ENCODE data around the gene AIFM2.
"Not testable (repeated sequence)": the region's sequence is repeated elsewhere in the genome, so short reads cannot be mapped to it uniquely, and the experiment has no call there.

The AIFM2 gene

DNA sequence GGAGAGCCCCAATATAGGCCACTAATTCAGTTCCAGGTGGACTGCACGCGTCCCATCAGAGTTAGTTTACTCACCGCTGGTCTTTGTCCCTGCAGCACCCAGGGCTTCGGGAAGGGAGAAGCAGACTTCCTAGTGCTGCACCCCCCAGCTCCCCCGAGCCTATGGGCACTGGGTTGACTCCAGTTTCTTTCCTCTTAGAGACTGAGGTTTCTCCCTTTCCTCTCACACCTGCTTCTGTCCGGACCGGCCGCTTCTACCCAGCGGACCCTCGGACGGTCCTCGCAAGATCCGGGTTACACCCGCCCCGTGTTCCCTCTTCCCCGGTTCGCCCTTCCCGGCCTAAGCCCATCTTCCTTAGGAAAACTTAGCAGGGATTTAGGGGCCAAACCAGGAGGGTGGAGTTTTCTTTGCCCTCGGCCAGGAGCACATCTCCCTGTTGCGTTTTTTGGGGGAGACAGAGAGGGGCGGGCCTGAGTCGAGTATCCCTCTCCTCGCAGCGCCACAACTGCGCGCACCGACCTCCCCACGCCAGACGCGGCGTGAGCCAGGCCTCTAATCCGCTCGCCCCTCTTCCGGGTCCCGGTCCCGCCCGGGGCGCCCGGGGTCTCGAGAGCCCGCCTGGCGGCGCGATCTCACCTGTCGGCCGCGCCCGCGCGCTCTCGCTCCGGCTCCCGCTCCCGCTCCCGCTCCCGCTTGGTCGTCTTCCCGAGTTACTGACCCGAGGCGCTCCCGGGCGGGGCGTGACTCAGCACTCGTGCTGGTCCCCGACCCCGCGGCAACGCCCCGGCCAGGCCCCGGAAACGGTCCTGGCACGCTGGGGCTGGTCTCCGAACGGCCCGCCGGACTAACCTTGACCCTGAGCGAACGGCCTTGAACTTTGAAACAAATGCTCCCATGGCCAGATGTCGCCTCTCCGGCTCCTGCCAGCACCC, at the start of gene AIFM2:
AIFM2 (minus strand) TSS at position 728 of the 932 bp plus-strand sequence. CDS start 8,741 bp downstream, outside the sequence.
- DNase-seq (ENCODE audit: low read depth in 1 of 2, low spot score in 1 of 2): no peak
- in situ Hi-C loops (cut with HindIII; ENCODE audit: low pct_unique_long_range_greater_than_20kb, low sequenced_read_pairs): no loop called here
- no peak for TF ChIP-seq JUND (IDR thresholded peaks at IDR 0.05; ENCODE audit: low read depth)

DNA sequence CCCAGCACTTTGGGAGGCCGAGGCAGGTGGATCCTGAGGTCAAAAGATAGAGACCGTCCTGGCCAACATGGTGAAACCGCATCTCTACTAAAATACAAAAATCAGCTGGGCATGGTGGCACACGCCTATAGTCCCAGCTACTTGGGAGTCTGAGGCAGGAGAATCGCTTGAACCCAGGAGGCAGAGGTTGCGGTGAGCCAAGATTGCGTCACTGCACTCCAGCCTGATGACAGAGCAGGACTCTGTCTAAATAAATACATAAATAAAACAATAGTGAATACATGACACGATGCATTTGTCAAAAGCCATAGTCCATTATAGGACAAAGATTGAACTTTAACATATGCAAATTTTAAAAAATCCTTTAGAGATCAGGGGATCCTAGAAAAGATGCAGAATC, 46.6 kb upstream of the AIFM2 start:
- DNase-seq (ENCODE audit: low read depth in 1 of 2, low spot score in 1 of 2); in situ Hi-C loops (cut with HindIII; ENCODE audit: low pct_unique_long_range_greater_than_20kb, low sequenced_read_pairs): not testable (repeated sequence)

DNA sequence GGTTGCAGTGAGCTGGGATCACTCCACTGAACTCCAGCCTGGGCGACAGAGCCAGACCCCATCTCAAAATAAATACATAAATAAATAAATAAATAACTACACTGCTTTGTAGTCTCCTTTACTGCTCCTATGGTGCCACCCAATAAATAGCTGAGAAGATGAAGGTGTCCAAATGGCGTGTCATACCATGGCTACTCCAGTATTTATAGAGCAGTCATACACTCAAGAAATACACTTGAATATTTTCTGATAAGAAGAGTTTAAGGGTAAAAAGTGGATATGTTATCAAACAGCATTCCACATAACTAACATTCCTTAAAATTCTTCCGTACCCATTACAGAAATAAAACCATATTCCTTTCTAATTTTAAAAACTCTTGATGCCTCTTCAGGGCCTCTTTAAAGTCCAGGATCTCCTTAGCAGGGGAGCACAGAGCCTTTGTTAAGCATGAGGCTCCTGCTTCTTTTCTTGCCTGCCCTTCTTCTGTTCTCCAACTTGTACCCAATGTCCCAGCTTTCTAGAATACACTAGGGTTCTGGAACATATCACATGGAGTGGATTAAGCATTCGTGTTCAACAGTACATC, 45.6 kb upstream of the AIFM2 start:
- no peak for DNase-seq (ENCODE audit: low read depth in 1 of 2, low spot score in 1 of 2)
- no peak for TF ChIP-seq JUND (IDR thresholded peaks at IDR 0.05; ENCODE audit: low read depth)
- in situ Hi-C loops (cut with HindIII; ENCODE audit: low pct_unique_long_range_greater_than_20kb, low sequenced_read_pairs): no loop called here

DNA sequence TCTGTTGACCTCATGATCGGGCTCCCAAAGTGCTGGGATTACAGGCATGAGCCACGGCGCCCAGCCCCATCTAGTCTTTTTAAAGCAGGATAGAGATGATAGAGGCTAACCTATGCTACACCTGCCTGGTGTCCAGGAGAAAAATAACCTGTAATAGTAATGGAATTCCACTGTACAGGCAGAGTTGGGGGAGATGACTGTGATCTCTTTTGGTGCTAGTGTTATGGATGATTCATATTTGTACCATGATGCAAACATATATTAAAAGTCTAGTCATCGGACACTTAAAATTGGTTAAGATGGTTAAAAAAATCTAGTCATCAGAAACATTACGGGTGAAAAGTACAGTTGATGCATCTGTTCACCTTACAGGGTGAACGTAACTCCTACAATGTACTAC, 43.8 kb upstream of the AIFM2 start:
- no peak for DNase-seq (ENCODE audit: low read depth in 1 of 2, low spot score in 1 of 2)
- TF ChIP-seq JUND (IDR thresholded peaks at IDR 0.05; ENCODE audit: low read depth): no peak
- in situ Hi-C loops (cut with HindIII; ENCODE audit: low pct_unique_long_range_greater_than_20kb, low sequenced_read_pairs): no loop called here

DNA sequence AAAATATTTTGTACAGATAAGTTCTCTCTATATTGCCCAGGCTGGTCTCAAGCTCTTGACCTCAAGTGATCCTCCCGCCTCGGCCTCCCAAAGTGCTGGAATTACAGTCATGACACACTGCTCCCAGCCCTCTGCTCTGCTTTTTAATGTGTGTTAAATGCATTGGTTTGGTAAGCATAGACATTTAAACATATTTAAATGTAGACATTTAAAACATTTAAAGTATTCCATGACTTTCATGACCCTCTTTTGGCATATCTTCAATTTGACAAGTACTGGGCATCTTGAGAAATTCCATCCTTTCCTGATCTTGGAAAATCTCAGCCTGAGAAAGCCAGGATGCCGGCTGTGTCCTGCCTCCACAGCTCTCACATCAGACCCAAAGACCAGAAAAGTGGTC, 42.9 kb upstream of the AIFM2 start:
- no peak for DNase-seq (ENCODE audit: low read depth in 1 of 2, low spot score in 1 of 2)
- TF ChIP-seq JUND (IDR thresholded peaks at IDR 0.05; ENCODE audit: low read depth): no peak
- in situ Hi-C loops (cut with HindIII; ENCODE audit: low pct_unique_long_range_greater_than_20kb, low sequenced_read_pairs): no loop called here

DNA sequence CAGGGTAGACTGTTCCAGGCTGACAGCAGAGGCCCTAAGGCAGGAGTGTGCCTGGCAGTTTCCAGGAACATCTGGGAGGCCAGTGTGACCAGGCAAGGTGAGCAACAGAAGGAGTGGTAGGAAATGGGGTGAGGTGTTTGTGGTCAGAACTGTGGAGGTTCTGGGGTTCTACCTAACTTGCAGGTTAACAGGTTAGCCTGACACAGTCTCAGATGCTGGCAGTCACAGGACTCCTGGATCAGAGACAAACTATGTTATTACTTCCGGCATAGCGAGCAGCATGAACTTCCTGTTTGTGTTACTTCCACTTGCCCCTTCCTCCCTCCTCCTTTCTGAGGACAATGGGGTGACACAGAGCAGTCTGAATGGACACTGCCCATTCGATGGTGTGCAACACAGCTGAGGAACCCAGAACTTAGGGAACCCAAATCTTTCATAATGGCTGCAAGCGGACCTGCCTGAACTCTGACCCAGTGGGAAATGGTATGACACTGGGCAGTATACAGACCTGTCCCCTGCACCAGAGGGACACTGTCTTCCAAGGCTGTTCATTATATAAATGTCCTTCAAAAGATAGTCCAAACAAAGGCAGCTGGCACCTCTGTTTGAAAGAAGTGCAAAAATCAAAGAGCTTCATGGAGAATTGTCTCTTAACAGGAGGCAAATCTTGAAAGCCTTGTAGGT, 41.6 kb upstream of the AIFM2 start:
- in situ Hi-C loops (cut with HindIII; ENCODE audit: low pct_unique_long_range_greater_than_20kb, low sequenced_read_pairs): no loop called here
- DNase-seq (ENCODE audit: low read depth in 1 of 2, low spot score in 1 of 2): no peak
- no peak for TF ChIP-seq JUND (IDR thresholded peaks at IDR 0.05; ENCODE audit: low read depth)

DNA sequence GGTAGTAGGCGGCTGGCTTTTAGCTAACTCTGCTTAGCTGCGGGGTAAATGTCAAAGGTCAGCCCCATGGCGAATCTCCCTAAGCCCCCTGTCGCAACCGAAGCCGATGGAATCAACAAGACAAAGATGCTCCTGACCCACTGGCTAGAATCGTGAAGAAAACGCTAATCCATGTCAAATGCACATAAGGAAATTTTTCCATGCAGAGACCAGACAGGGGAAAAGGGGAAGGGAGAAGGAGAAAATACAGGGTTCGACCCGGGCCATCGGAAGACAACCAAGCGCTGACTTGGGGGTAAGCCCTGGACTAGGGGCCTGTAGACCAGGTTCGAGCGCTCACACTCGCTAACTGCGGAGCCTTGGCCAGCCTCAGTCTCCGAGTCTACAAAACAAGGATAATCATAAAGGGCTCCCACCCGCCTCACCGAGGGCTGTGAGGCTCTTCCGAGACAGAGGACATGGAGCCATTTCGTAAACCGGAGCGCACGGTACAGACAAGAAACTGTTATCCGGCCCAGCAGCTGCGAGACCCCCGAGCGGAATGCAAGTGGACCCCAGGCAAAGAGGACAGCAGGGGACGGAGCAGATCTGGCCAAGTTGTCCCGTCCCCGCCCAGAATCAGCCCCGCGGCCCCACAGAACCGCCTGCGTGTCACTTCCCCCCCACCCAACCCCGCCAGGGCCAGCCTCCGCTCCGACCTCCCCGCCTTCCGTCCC, 37.2 kb upstream of the AIFM2 start:
- no peak for DNase-seq (ENCODE audit: low read depth in 1 of 2, low spot score in 1 of 2)
- in situ Hi-C loops (cut with HindIII; ENCODE audit: low pct_unique_long_range_greater_than_20kb, low sequenced_read_pairs): no loop called here
- no peak for TF ChIP-seq JUND (IDR thresholded peaks at IDR 0.05; ENCODE audit: low read depth)

DNA sequence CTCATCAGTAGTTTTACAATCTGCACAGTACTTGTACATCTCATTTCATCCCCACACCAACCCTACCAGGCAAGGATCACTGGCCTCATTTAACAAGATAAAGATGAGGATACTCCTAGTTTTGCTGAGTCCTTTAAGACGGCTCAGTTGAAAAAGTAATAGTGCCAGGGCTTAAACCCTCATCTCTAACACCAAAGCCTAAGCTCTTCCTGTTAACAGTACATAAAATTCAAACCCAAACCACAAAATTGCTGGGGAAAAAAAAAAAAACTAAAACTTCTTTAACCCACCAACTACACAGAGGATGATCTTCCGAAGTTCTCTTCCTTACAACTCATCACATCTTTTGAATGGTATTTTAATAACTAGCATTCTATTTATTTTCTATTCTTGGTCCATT, 36.4 kb upstream of the AIFM2 start:
- in situ Hi-C loops (cut with HindIII; ENCODE audit: low pct_unique_long_range_greater_than_20kb, low sequenced_read_pairs): no loop called here
- DNase-seq (ENCODE audit: low read depth in 1 of 2, low spot score in 1 of 2): no peak
- no peak for TF ChIP-seq JUND (IDR thresholded peaks at IDR 0.05; ENCODE audit: low read depth)

DNA sequence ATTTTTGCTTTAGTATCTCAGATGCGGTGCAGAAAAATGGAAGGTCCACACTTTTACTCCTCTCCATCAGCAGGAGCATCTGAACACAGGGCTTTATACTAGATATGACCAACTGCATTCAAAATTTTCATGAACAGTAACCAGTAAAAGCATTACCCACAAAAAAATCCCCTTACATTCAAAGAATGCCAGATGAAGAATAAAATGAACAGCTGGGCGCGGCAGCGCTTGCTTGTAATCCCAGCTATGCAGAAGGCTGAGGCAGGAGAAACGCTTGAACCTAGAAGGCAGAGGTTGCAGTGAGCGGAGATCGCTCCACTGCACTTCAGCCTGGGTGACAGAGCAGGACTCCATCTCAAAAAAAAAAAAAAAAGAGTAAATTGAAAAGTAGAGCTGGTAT, 34.6 kb upstream of the AIFM2 start:
- TF ChIP-seq JUND (IDR thresholded peaks at IDR 0.05; ENCODE audit: low read depth): no peak
- no peak for DNase-seq (ENCODE audit: low read depth in 1 of 2, low spot score in 1 of 2)
- in situ Hi-C loops (cut with HindIII; ENCODE audit: low pct_unique_long_range_greater_than_20kb, low sequenced_read_pairs): no loop called here

DNA sequence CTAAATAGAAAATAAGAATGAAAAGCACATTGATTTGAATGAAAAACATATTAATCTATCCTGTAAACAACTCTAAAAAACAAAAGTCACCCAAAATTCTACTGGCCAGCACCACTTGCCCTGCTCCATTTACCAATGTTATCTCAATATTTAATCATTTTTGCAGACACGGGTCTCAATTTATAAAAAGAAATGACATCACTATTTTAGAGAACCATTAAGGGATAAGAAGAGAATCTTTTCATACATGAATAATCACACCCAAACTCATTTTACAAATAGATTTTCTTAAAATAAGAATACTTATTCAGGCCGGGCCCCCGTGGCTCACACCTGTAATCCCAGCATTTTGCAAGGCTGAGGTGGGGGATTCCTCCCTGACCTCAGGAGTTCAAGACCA, 33.8 kb upstream of the AIFM2 start:
- TF ChIP-seq JUND (IDR thresholded peaks at IDR 0.05; ENCODE audit: low read depth): no peak
- in situ Hi-C loops (cut with HindIII; ENCODE audit: low pct_unique_long_range_greater_than_20kb, low sequenced_read_pairs): no loop called here
- DNase-seq (ENCODE audit: low read depth in 1 of 2, low spot score in 1 of 2): no peak

DNA sequence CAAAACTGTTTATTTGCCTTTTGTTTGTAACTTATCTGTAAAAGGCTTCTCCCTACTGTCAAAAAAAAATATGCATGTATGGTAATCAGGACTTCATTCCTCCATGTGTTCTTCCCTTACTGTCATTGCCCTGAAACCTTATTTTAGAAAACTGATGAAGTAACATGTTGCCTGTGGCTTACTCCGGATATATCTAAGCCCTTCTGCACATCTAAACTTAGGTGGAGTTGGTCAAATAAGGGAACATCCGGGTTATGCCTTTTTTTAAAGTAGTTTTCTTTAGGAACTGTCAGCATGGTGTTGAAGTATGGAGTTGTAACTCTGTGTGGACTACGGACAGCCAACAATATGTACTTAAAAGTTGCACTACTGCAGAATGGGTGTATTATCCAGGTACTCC, 31.5 kb upstream of the AIFM2 start:
- DNase-seq (ENCODE audit: low read depth in 1 of 2, low spot score in 1 of 2): no peak
- in situ Hi-C loops (cut with HindIII; ENCODE audit: low pct_unique_long_range_greater_than_20kb, low sequenced_read_pairs): no loop called here
- TF ChIP-seq JUND (IDR thresholded peaks at IDR 0.05; ENCODE audit: low read depth): no peak

DNA sequence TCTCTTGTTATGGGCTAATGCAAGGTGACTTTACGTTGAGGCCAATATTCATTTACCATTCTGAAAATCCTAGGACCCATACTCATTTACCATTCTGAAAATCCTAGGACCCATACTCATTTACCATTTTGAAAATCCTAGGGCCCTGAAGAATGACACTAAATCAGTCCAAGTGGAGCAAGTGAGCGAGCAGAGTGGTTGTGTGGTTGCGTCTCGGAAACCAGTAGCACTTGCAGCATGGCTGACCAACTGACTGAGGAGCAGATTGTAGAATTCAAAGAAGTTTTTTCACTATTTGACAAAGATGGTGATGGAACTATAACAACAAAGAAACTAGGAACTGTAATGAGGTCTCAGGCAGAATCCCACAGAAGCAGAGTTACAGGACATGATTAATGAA, 30.8 kb upstream of the AIFM2 start:
- in situ Hi-C loops (cut with HindIII; ENCODE audit: low pct_unique_long_range_greater_than_20kb, low sequenced_read_pairs): no loop called here
- no peak for DNase-seq (ENCODE audit: low read depth in 1 of 2, low spot score in 1 of 2)
- no peak for TF ChIP-seq JUND (IDR thresholded peaks at IDR 0.05; ENCODE audit: low read depth)

DNA sequence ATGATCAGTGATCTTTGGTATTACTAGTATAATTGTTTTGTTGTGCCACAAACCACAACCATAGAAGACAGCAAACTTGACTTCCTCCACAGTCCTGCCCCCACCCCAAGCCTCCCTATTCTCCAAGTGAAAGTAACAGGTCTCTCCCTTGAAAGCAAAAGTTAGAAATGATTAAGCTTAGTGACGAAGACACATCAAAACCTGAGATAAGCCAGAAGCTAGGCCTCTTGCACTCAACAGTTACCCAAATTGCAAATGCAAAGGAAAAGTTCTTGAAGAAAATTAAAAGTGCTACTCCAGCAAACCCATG, 30.2 kb upstream of the AIFM2 start:
- in situ Hi-C loops (cut with HindIII; ENCODE audit: low pct_unique_long_range_greater_than_20kb, low sequenced_read_pairs): no loop called here
- no peak for TF ChIP-seq JUND (IDR thresholded peaks at IDR 0.05; ENCODE audit: low read depth)
- DNase-seq (ENCODE audit: low read depth in 1 of 2, low spot score in 1 of 2): no peak

Data from T47D (cell line).